DND-41 (cell line): ENCODE results near the gene AVEN.

Experiments used
- ATAC-seq: fragments of 200-7000 bp; cut with Tn5 transposase; 3 replicates; pipeline ENCODE4 v1.9.1; 2021; ENCODE audit warnings: low read depth; ENCODE audit not compliant: insufficient read depth
- DNase-seq: peaks from one replicate; pipeline ENCODE4 v3.0.0-alpha.2; 2020
- H2AFZ ChIP-seq: 2 replicates; pipeline ENCODE4 v1.6.0; 2012; ENCODE audit warnings: low read depth, low read length
- H3K27ac ChIP-seq: 2 replicates; pipeline ENCODE4 v1.5.1; 2012; ENCODE audit warnings: low read length, inconsistent platforms
- H3K27me3 ChIP-seq: fragments of 200-600 bp; sonication (generic); 2 replicates; pipeline ENCODE4 v1.6.0; 2012; ENCODE audit warnings: low read length, mild to moderate bottlenecking, inconsistent platforms; ENCODE audit not compliant: insufficient read depth, poor library complexity
- H3K36me3 ChIP-seq: 2 replicates; pipeline ENCODE4 v1.5.1; 2012; ENCODE audit warnings: low read length, inconsistent platforms; ENCODE audit not compliant: insufficient read depth
- H3K4me1 ChIP-seq: 2 replicates; pipeline ENCODE4 v1.5.1; 2012; ENCODE audit warnings: mild to moderate bottlenecking, low read length; ENCODE audit not compliant: insufficient read depth
- H3K4me2 ChIP-seq: 2 replicates; pipeline ENCODE4 v1.6.0; 2012; ENCODE audit warnings: mild to moderate bottlenecking, moderate library complexity, low read length, inconsistent platforms; ENCODE audit not compliant: insufficient read depth
- H3K4me3 ChIP-seq, 2 experiments: fragments of 200-600 bp in 1 of 2; shearing (Covaris generic) in 1 of 2; 2 replicates each; pipeline ENCODE4 v1.5.1; 2012 to 2016; ENCODE audit warnings: inconsistent platforms in 2 of 2, low read length in 2 of 2, mild to moderate bottlenecking in 2 of 2, low read depth in 1 of 2, moderate library complexity in 1 of 2
- H3K79me2 ChIP-seq: 2 replicates; pipeline ENCODE4 v1.6.0; 2012; ENCODE audit warnings: low read length, inconsistent platforms; ENCODE audit not compliant: insufficient read depth
- H3K9ac ChIP-seq: 2 replicates; pipeline ENCODE4 v1.6.0; 2012; ENCODE audit warnings: low read depth, mild to moderate bottlenecking, inconsistent platforms, low read length, moderate library complexity
- H3K9me3 ChIP-seq: 2 replicates; pipeline ENCODE4 v1.5.1; 2012; ENCODE audit warnings: low read length, moderate library complexity, mild to moderate bottlenecking, inconsistent platforms; ENCODE audit not compliant: insufficient read depth, severe bottlenecking
- H4K20me1 ChIP-seq: 2 replicates; pipeline ENCODE4 v1.6.0; 2012; ENCODE audit warnings: low read length; ENCODE audit not compliant: insufficient read depth
- CTCF ChIP-seq: IDR thresholded peaks from 2 replicates; pipeline ENCODE4 v1.5.1; 2012; ENCODE audit warnings: borderline replicate concordance, low read length, moderate library complexity, mild to moderate bottlenecking; ENCODE audit not compliant: poor library complexity, severe bottlenecking; ENCODE audit errors: extremely low read depth
- EZH2 ChIP-seq: IDR thresholded peaks from 3 replicates; pipeline ENCODE4 v1.6.1; 2012; ENCODE audit warnings: borderline replicate concordance, low read depth, mild to moderate bottlenecking, moderate library complexity, low read length, inconsistent platforms; ENCODE audit not compliant: severe bottlenecking

The AVEN gene

GRCh38 chr15:33852094-33852493, 186.9 kb downstream of the AVEN start:
- Histone ChIP-seq H2AFZ (no peak overlapping the region), H3K4me3 (no peak overlapping the region), H3K27ac (no peak overlapping the region), H4K20me1 (no peaks in the 10 kb centered on the region), H3K79me2 (no peaks in the 10 kb centered on the region), H3K4me1 (no peaks in the 10 kb centered on the region), H3K36me3 (no peaks in the 10 kb centered on the region), H3K4me2 (no peak overlapping the region), H3K9ac (no peak overlapping the region), H3K9me3 (no peaks in the 10 kb centered on the region), H3K27me3 (no peaks in the 10 kb centered on the region)
- no peak for ATAC-seq
- no peak for TF ChIP-seq CTCF
- no peak for TF ChIP-seq EZH2
- no peak for DNase-seq

DNA sequence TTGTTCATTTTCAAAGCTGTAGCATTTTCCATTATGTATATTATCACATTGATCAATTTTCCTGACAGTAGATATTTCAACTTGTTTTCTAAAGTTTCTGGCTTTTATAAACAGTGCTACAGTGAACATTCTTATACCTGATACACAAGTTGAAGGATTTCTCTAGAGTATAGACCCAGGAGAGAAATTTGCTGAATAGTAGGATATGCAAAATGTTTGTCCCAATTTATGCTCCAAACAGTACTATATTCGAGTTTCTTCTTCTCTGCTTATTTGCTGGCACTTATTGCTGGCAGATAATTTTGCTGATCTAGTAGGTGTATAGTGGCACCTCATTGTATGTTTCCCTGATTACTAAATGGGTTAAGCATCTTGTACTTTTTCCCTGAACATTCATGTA, 187.9 kb downstream of the AVEN start:
- DNase-seq (no peak), ATAC-seq (no peak)
- TF ChIP-seq EZH2 (no peak), CTCF (no peak)
- no peaks in the 10 kb centered on the region for H3K27me3 ChIP-seq
- H3K9ac ChIP-seq: no peak overlapping the region
- no peak overlapping the region for H3K4me3 ChIP-seq
- no peaks in the 10 kb centered on the region for H3K79me2 ChIP-seq
- no peaks in the 10 kb centered on the region for H3K36me3 ChIP-seq
- no peaks in the 10 kb centered on the region for H3K9me3 ChIP-seq
- H3K27ac ChIP-seq: no peak overlapping the region
- no peak overlapping the region for H2AFZ ChIP-seq
- no peak overlapping the region for H3K4me2 ChIP-seq
- H4K20me1 ChIP-seq: no peaks in the 10 kb centered on the region
- no peaks in the 10 kb centered on the region for H3K4me1 ChIP-seq

DNA sequence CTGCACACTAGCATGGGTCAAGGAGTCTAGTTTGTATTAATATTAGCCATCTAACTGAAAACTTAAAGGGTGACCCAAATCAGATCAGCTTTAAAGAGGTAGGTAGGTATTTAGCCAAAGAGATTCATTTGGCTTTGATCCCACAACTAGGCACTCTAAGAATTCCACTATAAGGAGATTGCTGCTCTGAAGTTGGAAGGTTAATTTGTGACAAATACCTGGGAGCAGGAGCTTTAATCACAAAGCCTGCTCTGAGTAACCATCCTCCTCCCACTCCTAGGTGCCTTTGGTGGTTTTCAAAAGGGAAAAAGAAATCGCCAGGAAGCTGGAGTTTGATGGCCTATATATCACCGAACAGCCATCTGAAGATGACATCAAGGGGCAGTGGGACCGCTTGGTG, 191.0 kb downstream of the AVEN start:
- Histone ChIP-seq H3K36me3 (no peaks in the 10 kb centered on the region), H2AFZ (no peak overlapping the region), H3K9ac (no peak overlapping the region), H3K4me1 (no peaks in the 10 kb centered on the region), H3K79me2 (no peaks in the 10 kb centered on the region), H3K27me3 (no peaks in the 10 kb centered on the region), H3K27ac (no peak overlapping the region), H3K9me3 (no peaks in the 10 kb centered on the region), H3K4me2 (no peak overlapping the region), H3K4me3 (no peak overlapping the region), H4K20me1 (no peaks in the 10 kb centered on the region)
- no peak for ATAC-seq
- TF ChIP-seq CTCF: no peak
- TF ChIP-seq EZH2: no peak
- DNase-seq: no peak

DNA sequence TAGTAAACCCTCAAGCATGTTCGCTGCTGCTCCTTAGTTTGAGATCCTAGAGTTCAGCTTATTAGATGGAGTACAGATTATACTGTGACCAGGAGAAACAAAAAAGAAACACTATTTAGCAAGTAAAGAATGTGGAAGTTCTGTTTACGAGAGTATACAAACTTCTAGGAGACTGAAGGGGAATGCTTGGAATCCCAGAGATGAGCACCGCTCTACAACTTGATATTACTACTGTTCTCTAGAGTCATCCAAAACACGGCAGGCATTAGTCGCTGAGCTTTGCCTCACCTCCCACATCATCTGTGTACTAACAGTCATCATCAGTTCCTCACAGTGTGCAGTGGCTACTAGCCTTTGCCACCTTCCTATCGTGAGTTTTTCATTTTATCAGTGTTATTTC, 192.1 kb downstream of the AVEN start:
- Histone ChIP-seq H3K4me3 (no peak overlapping the region), H3K27ac (no peak overlapping the region), H3K9me3 (no peaks in the 10 kb centered on the region), H3K4me2 (no peak overlapping the region), H3K36me3 (no peaks in the 10 kb centered on the region), H3K9ac (no peak overlapping the region), H3K4me1 (no peaks in the 10 kb centered on the region), H2AFZ (no peak overlapping the region), H3K79me2 (no peaks in the 10 kb centered on the region), H4K20me1 (no peaks in the 10 kb centered on the region), H3K27me3 (no peaks in the 10 kb centered on the region)
- no peak for ATAC-seq
- TF ChIP-seq EZH2 (no peak), CTCF (no peak)
- DNase-seq: no peak
